ENCODE measurements around the gene SLC9A7.

GRCh38 chrX:46777971-46778810, 19.3 kb upstream of the SLC9A7 start:
- TF ChIP-seq EP300 (IDR thresholded peaks at IDR 0.05) (no peak), CTCF (IDR thresholded peaks at IDR 0.05) (no peak)
